Measurements from ENCODE around the gene FAM229B. TPM values are rescaled to one million over a fixed set of nuclear protein-coding genes. Genes with fewer than 3 reads are reported as not detected.
"Not testable (repeated sequence)": the region's sequence is repeated elsewhere in the genome, so short reads cannot be mapped to it uniquely, and the experiment has no call there.

The FAM229B gene
- total RNA-seq, 2 experiments from 2014 or later: 7.9 to 8.7 TPM

GRCh38 chr6:112051251-112051740 is 36.1 kb upstream of the FAM229B start:
- H3K4me1 Mint-ChIP-seq, H3K4me3 Mint-ChIP-seq, H3K9me3 Mint-ChIP-seq, H3K27ac Mint-ChIP-seq, H3K27me3 Mint-ChIP-seq, DNase-seq, H3K36me3 Mint-ChIP-seq: not testable (repeated sequence)

DNA sequence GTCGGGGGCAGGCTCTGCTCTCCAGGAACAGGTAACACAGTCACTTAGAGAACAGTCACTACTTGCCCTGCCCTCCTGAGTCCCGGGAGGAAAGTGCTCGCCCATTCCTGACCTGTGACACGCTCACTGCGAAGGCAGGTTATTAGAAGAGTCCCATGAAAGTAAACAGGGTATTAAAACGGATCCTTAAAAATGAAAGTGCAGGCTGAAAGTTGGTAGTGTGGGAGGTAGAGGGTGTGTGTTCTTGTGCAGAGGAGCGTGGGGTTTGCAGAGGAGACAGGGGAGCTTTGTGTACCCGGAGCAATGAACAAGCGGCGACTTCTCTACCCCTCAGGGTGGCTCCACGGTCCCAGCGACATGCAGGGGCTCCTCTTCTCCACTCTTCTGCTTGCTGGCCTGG is 33.4 kb upstream of the FAM229B start, which contains the start of gene CCN6:
CCN6 (plus strand) TSS at position 104 of the 400 bp plus-strand sequence; CDS start at position 358, 254 bp downstream.
- Mint-ChIP-seq H3K27ac (no peak within 1 kb of the TSS), H3K4me3 (no peak within 1 kb of the TSS), H3K27me3 (peaks cover 4% of the 10 kb centered on the region), H3K4me1 (peaks cover 2% of the 10 kb centered on the region), H3K9me3 (no peaks in the 10 kb centered on the region), H3K36me3 (no peaks in the 10 kb centered on the region)
- no peak for DNase-seq

DNA sequence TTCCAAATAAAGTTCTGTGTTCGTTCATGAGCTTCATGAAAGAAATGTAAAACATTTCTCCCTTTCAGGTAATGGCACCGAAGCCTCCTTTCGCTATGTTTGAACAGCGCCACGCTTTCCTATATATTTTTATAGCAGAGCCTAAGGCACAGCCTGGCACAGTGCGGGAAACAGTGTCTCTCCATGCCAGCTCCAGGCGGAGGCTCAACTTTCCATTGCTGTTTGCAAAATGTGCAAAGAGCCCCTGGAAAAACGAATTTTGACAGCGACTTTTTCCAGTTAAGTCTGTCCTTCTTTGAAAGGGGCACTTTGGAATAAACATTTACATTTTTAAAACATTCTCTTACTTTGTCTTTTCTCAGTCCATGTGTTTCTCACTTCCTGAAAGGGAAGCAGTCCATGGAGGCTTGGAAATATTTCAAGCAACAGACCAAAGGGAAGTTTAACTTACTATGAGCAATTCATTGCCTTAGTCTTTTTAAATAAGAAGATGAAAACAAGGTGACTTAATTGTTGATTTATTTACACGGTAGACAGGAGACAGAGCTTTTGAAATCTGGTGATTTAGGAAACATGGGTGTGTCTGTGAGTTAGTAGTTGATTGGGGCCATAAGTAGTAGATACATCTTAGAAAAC is 32.7 kb upstream of the FAM229B start:
- H3K4me1 Mint-ChIP-seq: no peaks in the 10 kb centered on the region
- no peak overlapping the region for H3K4me3 Mint-ChIP-seq
- peaks cover 4% of the 10 kb centered on the region for H3K27me3 Mint-ChIP-seq
- H3K9me3 Mint-ChIP-seq: no peaks in the 10 kb centered on the region
- no peak overlapping the region for H3K27ac Mint-ChIP-seq
- no peaks in the 10 kb centered on the region for H3K36me3 Mint-ChIP-seq
- no peak for DNase-seq

- Mint-ChIP-seq H3K36me3 (no peaks in the 10 kb centered on the region), H3K9me3 (no peaks in the 10 kb centered on the region), H3K27ac (no peak overlapping the region), H3K4me3 (no peak overlapping the region), H3K27me3 (peaks cover 4% of the 10 kb centered on the region), H3K4me1 (no peaks in the 10 kb centered on the region)
- DNase-seq: no peak
Measured at GRCh38 chr6:112058243-112059032, 29.0 kb upstream of the FAM229B start.

DNA sequence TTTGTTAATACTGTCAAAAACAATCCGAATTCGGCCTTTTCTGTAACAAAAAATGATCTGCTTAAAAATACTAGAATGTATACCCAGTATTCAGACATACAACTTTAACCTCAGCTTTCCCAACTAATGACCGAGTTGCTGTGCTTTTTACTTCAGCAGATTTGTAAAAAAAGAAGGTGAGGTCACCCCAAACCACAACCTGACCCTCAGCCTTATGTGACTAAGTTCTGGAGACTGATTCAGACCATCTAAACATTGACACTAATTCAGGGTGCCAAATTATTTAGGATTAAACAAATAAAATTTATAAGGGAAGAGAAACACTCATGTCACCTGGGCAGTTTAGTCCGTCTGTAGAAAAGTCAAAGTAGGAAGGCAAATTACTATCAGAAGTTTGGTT is 25.8 kb upstream of the FAM229B start:
- Mint-ChIP-seq H3K4me1 (no peaks in the 10 kb centered on the region), H3K36me3 (no peaks in the 10 kb centered on the region), H3K4me3 (no peak overlapping the region), H3K27ac (no peak overlapping the region), H3K9me3 (no peaks in the 10 kb centered on the region), H3K27me3 (no peaks in the 10 kb centered on the region)
- DNase-seq: no peak

DNA sequence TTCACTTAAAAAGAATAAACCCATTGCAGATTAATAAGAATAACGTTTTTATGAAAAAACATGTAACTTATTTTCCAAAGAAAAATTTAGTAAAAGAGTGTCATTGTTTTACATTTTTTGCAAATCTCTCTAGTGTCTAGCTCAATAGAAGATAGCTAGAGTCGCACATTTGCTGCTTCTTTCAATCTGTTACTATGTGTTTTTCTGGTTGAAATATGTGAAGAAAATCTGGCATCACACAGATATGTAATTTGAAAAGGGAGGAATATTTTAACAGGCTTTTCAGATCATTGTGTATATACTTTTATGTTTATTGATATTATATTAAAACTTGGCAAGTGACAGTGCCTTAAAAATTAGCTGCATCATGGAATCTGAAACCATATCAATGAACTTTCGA is 24.4 kb upstream of the FAM229B start:
- no peaks in the 10 kb centered on the region for H3K36me3 Mint-ChIP-seq
- DNase-seq: no peak
- no peak overlapping the region for H3K27ac Mint-ChIP-seq
- no peaks in the 10 kb centered on the region for H3K4me1 Mint-ChIP-seq
- no peak overlapping the region for H3K4me3 Mint-ChIP-seq
- H3K27me3 Mint-ChIP-seq: no peaks in the 10 kb centered on the region
- no peaks in the 10 kb centered on the region for H3K9me3 Mint-ChIP-seq

GRCh38 chr6:112065426-112065986 is 21.9 kb upstream of the FAM229B start:
- H3K4me1 Mint-ChIP-seq: no peaks in the 10 kb centered on the region
- no peak for DNase-seq
- H3K9me3 Mint-ChIP-seq: no peaks in the 10 kb centered on the region
- no peaks in the 10 kb centered on the region for H3K36me3 Mint-ChIP-seq
- H3K4me3 Mint-ChIP-seq: no peak overlapping the region
- H3K27ac Mint-ChIP-seq: no peak overlapping the region
- no peaks in the 10 kb centered on the region for H3K27me3 Mint-ChIP-seq

- Mint-ChIP-seq H3K4me3 (no peak overlapping the region), H3K9me3 (no peaks in the 10 kb centered on the region), H3K4me1 (no peaks in the 10 kb centered on the region), H3K36me3 (no peaks in the 10 kb centered on the region), H3K27me3 (no peaks in the 10 kb centered on the region), H3K27ac (no peak overlapping the region)
- no peak for DNase-seq
Measured at GRCh38 chr6:112066606-112067005, 20.8 kb upstream of the FAM229B start.

GRCh38 chr6:112081569-112081968 is 5.8 kb upstream of the FAM229B start:
- Mint-ChIP-seq H3K27ac (no peak overlapping the region), H3K9me3 (no peaks in the 10 kb centered on the region), H3K4me3 (no peak overlapping the region), H3K4me1 (peaks cover 5% of the 10 kb centered on the region), H3K27me3 (no peaks in the 10 kb centered on the region), H3K36me3 (peaks cover 18% of the 10 kb centered on the region)
- DNase-seq: no peak

DNA sequence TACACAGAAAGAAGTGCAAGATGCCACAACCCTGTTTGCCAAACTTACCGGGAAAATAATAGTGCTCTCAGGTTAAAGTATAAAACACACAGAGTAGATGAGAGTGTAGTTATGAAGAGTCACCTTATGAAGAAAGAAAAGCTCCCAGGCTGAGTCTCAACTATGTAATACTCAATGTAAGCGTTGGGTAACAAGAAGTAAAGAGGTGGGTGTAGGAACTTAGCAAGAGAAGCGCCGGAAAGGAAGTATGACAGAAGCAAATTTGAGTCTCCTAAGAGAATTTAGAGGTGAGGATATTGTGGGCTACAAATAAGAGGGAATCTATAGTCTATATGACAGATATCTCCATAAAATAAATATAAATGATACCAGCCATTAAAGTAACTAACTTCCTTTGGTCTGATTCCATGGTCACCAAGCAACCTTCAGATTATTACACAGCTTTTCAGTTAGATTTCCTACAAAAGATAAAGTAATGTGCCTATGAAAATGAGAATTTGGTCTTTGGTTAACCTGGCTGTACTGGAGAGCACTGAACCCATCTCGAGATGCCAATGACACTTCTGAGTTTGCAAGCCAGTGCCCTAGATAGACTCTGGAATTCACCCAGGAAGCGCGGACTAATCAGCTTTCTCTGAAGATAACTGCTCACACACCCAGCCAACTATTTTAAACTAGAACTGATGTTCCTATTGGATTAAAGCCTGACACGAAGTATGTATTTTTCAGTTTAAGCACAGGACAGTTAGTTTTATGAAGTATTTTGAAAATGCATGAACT is 1.9 kb upstream of the FAM229B start:
- H3K4me1 Mint-ChIP-seq: peaks cover 8% of the 10 kb centered on the region
- no peaks in the 10 kb centered on the region for H3K9me3 Mint-ChIP-seq
- peak overlapping the region; percentile 30 for H3K4me3 Mint-ChIP-seq
- no peak overlapping the region for H3K27ac Mint-ChIP-seq
- H3K36me3 Mint-ChIP-seq: peaks cover 13% of the 10 kb centered on the region
- no peaks in the 10 kb centered on the region for H3K27me3 Mint-ChIP-seq
- DNase-seq: no peak

DNA sequence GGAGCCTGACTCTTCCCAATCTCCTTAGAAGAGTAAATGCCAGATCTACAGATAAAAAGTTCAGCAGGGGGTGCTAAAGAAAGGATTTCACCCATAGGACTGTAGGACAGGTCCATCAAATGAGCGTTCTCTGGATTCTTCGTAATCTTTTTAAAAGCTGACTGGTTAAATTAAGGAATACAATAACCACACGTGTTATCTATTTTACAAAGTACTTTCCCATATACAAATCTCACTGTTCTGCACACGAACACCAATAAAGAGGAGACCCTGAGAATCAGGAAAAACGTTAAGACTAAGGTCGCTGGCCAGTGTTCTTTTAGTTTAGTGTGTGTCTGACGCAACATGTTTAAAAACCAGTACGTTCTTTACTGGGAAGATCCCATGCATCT is 651 bp upstream of the FAM229B start:
- Mint-ChIP-seq H3K9me3 (no peaks in the 10 kb centered on the region), H3K4me3 (no peak overlapping the region)
- DNase-seq: no peak

GRCh38 chr6:112087916-112088315 is 525 bp downstream of the FAM229B start:
- Mint-ChIP-seq H3K4me3 (no peak overlapping the region), H3K36me3 (peaks cover 9% of the 10 kb centered on the region), H3K4me1 (peaks cover 8% of the 10 kb centered on the region), H3K27ac (no peak overlapping the region), H3K27me3 (peaks cover 5% of the 10 kb centered on the region), H3K9me3 (no peaks in the 10 kb centered on the region)
- no peak for DNase-seq

More for the DNA sequence above, 651 bp upstream of the FAM229B start:
- no peak overlapping the region for H3K27ac Mint-ChIP-seq
- peaks cover 13% of the 10 kb centered on the region for H3K36me3 Mint-ChIP-seq
- peaks cover 8% of the 10 kb centered on the region for H3K4me1 Mint-ChIP-seq
- peaks cover 5% of the 10 kb centered on the region for H3K27me3 Mint-ChIP-seq

DNA sequence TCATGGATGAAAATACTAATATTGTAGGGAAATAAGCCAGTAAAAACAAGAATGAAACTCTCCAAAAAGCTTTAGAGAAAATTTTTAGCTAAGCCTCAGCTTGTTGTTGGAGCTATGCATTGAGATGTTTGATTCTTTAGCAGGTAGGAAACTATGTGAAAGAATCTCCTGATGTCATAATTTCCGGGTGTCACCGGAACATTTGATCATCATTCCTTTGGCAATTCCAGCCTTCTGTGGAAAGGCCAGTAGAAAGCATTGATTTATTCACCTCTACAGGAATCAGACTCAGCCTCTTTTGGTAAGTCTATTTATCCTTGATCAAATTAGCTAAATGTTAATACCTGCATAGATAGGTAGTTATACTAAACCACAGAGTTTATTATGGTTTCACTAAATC is 9.5 kb downstream of the FAM229B start:
- Mint-ChIP-seq H3K27ac (no peak overlapping the region), H3K36me3 (peaks cover 6% of the 10 kb centered on the region), H3K9me3 (no peaks in the 10 kb centered on the region), H3K4me3 (no peak overlapping the region), H3K4me1 (peaks cover 3% of the 10 kb centered on the region), H3K27me3 (no peaks in the 10 kb centered on the region)
- DNase-seq: no peak

DNA sequence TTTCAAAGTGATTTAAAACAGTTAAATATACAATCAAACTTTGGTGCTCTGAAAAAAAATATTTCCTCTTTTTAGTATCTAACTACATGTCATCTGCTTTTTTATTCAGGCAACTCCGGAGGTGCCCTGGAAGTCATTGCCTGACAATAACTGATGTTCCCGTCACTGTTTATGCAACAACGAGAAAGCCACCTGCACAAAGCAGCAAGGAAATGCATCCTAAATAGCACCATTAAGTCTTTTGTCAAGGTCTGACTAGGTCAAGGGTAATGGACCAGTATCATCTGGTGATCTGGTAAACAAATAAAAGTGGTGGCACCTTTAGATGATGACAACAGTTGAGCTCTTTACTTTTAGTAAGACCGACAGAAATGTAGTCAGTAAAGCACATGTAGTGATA is 13.2 kb downstream of the FAM229B start:
- Mint-ChIP-seq H3K4me1 (peaks cover 3% of the 10 kb centered on the region), H3K36me3 (peaks cover 11% of the 10 kb centered on the region), H3K4me3 (no peak overlapping the region), H3K9me3 (peaks cover 5% of the 10 kb centered on the region), H3K27ac (no peak overlapping the region), H3K27me3 (no peaks in the 10 kb centered on the region)
- DNase-seq: no peak

DNA sequence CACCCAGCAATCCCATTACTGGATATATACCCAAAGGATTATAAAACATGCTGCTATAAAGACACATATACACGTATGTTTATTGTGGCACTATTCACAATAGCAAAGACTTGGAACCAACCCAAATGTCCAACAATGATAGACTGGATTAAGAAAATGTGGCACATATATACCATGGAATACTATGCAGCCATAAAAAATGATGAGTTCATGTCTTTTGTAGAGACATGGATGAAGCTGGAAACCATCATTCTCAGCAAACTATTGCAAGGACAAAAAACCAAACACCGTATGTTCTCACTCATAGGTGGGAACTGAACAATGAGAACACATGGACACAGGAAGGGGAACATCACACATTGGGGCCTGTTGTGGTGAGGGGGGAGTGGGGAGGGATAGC is 18.6 kb downstream of the FAM229B start:
- not testable (repeated sequence) for H3K9me3 Mint-ChIP-seq, H3K4me3 Mint-ChIP-seq, DNase-seq, H3K4me1 Mint-ChIP-seq, H3K36me3 Mint-ChIP-seq, H3K27me3 Mint-ChIP-seq, H3K27ac Mint-ChIP-seq

Data from activated naive CD8-positive, alpha-beta T cell treated with anti-CD3 and anti-CD28 coated beads for 36 hours (primary cell).